ENCODE data around the gene ZNF236.

GRCh38 chr18:77013811-77014521, 191.6 kb downstream of the ZNF236 start:
- TF ChIP-seq SUZ12 (IDR thresholded peaks at IDR 0.05; ENCODE audit: extremely low read depth, insufficient read depth, insufficient read length) (no peak), ZNF274 (IDR thresholded peaks at IDR 0.05; ENCODE audit: low read depth, low read length) (no peak), YY1 (IDR thresholded peaks at IDR 0.05; ENCODE audit: insufficient read depth, insufficient read length) (no peak)

All from NT2/D1 (cell line).